Ectodermal cell (in vitro differentiated cells): Measurements from ENCODE around the gene MRPL42.

ENCODE experiments used
- H3K27ac ChIP-seq: 2 replicates; pipeline ENCODE4 v1.7.0; 2013; ENCODE audit warnings: mild to moderate bottlenecking, low read depth, low read length; ENCODE audit not compliant: insufficient read depth, poor library complexity, severe bottlenecking
- H3K27me3 ChIP-seq: 2 replicates; pipeline ENCODE4 v1.7.0; 2013; ENCODE audit warnings: mild to moderate bottlenecking, low read length; ENCODE audit not compliant: insufficient read depth, control insufficient read depth, poor library complexity, severe bottlenecking
- H3K36me3 ChIP-seq: one replicate; pipeline ENCODE4 v1.7.0; 2013; ENCODE audit warnings: low read length; ENCODE audit not compliant: control insufficient read depth, insufficient read depth
- H3K4me1 ChIP-seq: one replicate; pipeline ENCODE4 v1.7.0; 2013; ENCODE audit warnings: low read length; ENCODE audit not compliant: control insufficient read depth, insufficient read depth
- H3K4me3 ChIP-seq: 2 replicates; pipeline ENCODE4 v1.7.0; 2013; ENCODE audit warnings: low read depth, low read length, control low read depth; ENCODE audit not compliant: insufficient read depth
- H3K9me3 ChIP-seq: 2 replicates; pipeline ENCODE4 v1.7.0; 2013; ENCODE audit warnings: mild to moderate bottlenecking, low read length, moderate library complexity; ENCODE audit not compliant: control insufficient read depth
- WGBS, 2 experiments: methylation state at CpG; one replicate each; pipeline ENCODE4 v1.1.7; 2013; ENCODE audit warnings: missing lambda C conversion rate in 2 of 2; 5-methylcytosine and 5-hydroxymethylcytosine counted together

The MRPL42 gene

DNA sequence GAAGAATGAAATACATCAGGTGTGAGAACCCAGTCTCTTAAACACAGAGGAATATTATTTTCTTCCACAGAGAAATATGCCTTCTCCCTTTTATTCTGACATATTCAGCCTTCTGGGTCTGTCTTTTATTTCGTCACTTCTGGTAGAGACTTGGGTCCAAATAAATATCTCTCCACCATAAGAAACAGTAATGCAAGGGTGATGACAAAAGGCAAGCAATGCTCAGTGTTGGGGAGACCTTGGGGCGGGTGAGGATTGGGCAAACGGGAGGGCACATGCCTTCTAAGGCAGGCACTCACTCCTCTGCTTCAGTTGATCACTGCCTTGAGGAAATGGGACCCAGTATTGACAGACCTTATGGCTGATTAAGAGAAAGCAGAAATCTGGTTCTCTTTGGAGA lies 98.4 kb downstream of the MRPL42 start:
- Histone ChIP-seq H3K27me3 (peaks cover 13% of the 10 kb centered on the region), H3K27ac (no peak overlapping the region), H3K4me1 (no peaks in the 10 kb centered on the region), H3K9me3 (no peaks in the 10 kb centered on the region), H3K36me3 (no peaks in the 10 kb centered on the region), H3K4me3 (no peak overlapping the region)
- WGBS, 2 experiments, result 81 to 94% methylated on average over 3 of the region's 3 CpGs
